ENCODE data around the gene PDHX.

The PDHX gene

DNA sequence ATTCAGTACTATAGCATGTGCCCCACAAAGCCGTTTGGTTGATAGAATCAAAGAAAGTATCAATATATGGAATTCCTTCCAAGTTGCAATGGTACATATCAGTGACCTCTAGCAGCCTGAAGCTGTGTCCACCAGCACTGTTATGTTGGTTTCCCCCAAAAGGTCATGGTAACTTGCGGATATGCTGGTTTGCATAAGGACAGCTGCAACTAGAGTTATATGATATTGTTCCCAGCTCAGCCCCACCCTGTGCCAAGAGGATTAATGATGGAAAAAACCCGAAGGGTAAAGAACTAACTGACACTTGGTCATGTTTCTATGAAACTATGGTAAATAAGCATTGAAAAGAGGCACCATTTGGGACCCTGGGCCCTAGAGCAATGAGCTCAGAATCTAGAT, 93.5 kb downstream of the PDHX start:
- TF ChIP-seq, protein P1, sequence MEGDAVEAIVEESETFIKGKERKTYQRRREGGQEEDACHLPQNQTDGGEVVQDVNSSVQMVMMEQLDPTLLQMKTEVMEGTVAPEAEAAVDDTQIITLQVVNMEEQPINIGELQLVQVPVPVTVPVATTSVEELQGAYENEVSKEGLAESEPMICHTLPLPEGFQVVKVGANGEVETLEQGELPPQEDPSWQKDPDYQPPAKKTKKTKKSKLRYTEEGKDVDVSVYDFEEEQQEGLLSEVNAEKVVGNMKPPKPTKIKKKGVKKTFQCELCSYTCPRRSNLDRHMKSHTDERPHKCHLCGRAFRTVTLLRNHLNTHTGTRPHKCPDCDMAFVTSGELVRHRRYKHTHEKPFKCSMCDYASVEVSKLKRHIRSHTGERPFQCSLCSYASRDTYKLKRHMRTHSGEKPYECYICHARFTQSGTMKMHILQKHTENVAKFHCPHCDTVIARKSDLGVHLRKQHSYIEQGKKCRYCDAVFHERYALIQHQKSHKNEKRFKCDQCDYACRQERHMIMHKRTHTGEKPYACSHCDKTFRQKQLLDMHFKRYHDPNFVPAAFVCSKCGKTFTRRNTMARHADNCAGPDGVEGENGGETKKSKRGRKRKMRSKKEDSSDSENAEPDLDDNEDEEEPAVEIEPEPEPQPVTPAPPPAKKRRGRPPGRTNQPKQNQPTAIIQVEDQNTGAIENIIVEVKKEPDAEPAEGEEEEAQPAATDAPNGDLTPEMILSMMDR (IDR thresholded peaks at IDR 0.05; ENCODE audit: borderline replicate concordance, insufficient read depth, low read depth, low read length) = no peak
- no peak overlapping the region for H3K4me3 ChIP-seq (ENCODE audit: low read depth, low read length)

DNA sequence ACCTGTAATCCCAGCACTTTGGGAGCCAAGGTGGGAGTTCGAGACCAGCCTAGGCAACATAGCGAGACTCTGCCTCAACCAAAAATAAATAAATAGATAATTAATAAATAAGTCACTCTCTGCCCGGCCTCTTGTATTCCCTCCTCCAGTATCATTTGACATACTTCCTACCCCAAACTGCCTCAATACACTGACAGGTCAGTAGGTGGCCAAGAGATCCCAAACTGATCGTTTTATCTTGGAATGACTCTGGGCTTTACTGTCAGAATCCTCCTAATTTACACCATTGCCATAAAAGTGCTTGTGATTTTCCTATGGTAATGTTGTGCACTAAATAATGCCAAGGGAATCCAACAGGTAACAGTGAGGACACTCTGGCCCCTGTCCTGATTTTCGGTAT, 94.2 kb downstream of the PDHX start:
- H3K4me3 ChIP-seq (ENCODE audit: low read depth, low read length) = no peak overlapping the region
- TF ChIP-seq, protein P1 (IDR thresholded peaks at IDR 0.05; ENCODE audit: borderline replicate concordance, insufficient read depth, low read depth, low read length) = no peak

DNA sequence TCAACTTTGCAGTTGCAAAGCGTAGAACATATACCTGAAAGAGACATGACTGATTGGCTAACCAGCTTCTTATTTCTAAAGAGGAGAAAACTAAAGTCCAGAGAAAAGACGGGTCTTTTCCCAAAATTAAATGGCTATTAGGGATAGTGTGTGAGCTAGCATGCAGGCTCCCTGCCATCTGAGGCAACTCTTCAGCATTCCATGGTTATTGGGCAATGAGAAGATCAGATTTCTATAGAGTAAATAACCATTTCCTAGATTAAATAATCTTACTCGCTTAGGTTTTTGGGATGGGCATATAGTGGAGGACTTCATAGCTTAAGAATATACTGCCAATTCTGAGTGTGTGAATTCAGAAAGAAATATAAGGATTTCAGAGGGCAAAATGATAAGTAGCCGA, 95.0 kb downstream of the PDHX start:
- TF ChIP-seq, protein P1 (IDR thresholded peaks at IDR 0.05; ENCODE audit: borderline replicate concordance, insufficient read depth, low read depth, low read length) = no peak

DNA sequence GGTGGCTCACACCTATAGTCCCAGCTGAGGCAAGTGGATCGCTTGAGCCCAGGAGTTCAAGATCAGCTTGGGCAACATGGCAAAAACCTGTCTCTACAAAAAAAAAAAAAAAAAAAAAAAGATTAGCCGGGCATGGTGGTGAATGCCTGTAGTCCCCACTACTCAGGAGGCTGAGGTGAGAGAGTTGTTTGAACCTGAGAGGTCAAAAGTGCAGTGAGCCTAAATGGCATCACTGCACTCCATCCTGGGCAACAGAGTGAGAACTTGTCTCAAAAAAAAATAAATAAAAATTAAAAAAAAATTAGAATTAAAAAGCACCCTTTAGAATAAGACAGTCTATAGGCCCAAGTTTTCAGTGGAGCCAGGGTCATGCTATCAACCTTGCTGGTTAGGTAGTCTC, 95.5 kb downstream of the PDHX start:
- TF ChIP-seq, protein P1 (IDR thresholded peaks at IDR 0.05; ENCODE audit: borderline replicate concordance, insufficient read depth, low read depth, low read length) = no peak
- H3K4me3 ChIP-seq (ENCODE audit: low read depth, low read length) = no peak overlapping the region

More for the DNA sequence above, 95.0 kb downstream of the PDHX start:
- no peak overlapping the region for H3K4me3 ChIP-seq (ENCODE audit: low read depth, low read length)

DNA sequence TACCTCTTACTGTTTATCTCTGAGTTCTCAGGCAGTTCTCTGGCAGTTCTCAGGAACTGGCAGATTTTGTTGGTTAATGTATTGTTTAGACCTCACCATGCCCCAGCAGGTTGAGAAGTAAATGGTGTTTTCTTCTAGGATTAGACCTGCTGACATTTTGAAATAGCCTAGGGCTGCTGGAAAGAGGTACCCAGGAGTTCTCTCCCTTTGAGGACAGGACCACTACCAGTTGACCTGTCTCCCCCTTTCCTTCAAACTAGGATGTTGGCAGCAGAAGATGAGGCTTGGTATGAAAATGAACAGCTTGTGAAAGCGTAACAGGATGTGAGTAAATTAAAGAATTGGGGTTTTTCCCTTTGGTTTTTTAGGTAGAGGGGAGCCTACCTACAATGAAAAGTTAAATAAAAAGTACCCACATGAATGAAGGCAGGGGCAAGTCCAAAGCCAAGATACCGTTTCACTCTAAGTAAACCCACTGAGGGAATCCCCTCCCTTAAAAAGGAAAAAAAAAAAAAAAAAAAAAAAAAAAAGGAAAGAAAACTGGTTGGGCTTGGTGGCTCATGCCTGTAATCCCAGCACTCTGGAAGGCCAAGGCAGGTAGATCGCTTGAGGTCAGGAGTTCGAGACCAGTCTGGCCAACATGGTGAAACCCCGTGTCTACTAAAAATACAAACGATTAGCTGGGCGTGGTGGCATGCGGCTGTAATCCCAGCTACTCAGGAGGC, 96.2 kb downstream of the PDHX start:
- TF ChIP-seq, protein P1 (IDR thresholded peaks at IDR 0.05; ENCODE audit: borderline replicate concordance, insufficient read depth, low read depth, low read length) = no peak
- H3K4me3 ChIP-seq (ENCODE audit: low read depth, low read length) = no peak overlapping the region

DNA sequence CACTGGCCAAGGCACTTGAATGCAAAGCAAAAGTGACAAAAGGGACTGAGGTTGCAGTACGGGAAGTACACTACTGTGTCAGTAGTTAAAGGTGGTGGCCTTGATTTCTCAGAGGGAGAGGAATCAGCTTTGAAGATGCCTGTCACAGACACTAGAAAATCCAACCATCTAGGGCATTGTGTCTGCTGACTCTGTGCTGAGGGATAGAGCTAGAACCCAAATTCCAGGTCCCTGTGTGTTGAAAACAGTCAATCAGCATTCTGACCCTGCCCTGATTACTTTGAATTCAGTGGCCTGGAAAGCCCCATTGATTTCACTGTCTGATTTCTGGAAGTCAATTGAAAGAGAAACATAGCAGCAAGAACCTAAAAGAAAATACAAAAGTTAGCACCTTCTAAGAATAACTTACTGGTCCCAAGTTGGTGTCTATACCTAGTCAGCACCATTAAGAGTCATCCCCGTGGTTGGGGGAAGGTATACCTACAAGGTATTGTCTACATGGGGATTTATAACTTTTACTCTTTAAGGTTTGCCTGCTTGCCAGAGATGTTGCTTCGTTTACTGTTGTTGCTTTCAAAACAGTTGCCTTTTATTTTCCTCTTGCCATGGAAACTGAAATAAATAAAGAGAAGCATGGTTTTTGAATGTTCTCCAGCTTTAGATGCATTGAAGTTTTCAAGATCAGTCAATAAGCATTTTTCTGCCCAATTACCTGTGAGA, 97.3 kb downstream of the PDHX start:
- H3K4me3 ChIP-seq (ENCODE audit: low read depth, low read length) = no peak overlapping the region
- TF ChIP-seq, protein P1 (IDR thresholded peaks at IDR 0.05; ENCODE audit: borderline replicate concordance, insufficient read depth, low read depth, low read length) = no peak

DNA sequence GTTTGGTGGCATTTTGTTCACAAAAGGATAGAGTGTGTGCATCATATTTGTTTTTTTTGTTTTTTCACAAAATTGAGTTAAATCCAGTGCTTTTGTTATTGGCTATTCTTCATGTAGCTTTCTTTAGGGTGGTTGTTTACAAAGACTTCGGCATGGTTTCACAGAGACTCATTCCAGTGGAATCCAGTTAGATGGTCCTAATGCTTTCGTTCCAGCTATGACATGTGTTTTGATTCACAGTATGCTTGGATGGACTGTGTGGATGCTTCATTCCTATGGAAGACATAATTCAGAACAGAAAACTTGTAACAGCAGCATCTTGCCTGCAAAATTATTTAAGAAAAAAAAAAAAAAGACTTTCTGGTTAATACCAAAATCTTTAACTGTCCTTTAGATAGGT, 97.9 kb downstream of the PDHX start:
- H3K4me3 ChIP-seq (ENCODE audit: low read depth, low read length) = no peak overlapping the region
- TF ChIP-seq, protein P1 (IDR thresholded peaks at IDR 0.05; ENCODE audit: borderline replicate concordance, insufficient read depth, low read depth, low read length) = no peak
